SIG-M5 treated with dmso at 0.1 percent for 504 hours (cell line): ENCODE data around the gene NBEAL2.
"Not testable (repeated sequence)": the region's sequence is repeated elsewhere in the genome, so short reads cannot be mapped to it uniquely, and the experiment has no call there.

Experiments
- DNase-seq: peaks from one replicate; lab custom pipeline; 2025; ENCODE audit not compliant: unreplicated experiment; lab: John Stamatoyannopoulos, UW

Gene NBEAL2

DNA sequence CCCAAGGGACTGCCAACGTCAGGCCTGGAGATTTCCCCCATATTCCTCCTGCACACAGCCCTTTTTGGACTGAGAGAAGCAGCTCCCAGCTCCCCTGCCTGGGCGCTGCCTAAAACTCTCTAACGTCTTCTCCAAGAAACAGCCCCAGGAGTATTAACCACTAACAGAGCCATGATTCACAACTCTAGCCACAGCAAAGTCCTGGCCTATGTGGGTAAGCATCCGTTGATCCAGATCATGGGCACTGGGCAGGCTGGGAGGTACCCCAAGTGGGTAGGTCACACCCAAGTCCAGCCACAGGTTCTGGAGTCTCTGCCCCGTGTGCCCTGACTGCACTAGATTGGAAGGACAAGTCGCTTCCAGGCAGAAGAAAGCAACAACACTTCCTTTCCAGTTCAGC is 31.9 kb downstream of the NBEAL2 start:
- DNase-seq: no peak

- DNase-seq: no peak
These were observed 33.1 kb downstream of the NBEAL2 start for GRCh38 chr3:47012342-47013230.

DNA sequence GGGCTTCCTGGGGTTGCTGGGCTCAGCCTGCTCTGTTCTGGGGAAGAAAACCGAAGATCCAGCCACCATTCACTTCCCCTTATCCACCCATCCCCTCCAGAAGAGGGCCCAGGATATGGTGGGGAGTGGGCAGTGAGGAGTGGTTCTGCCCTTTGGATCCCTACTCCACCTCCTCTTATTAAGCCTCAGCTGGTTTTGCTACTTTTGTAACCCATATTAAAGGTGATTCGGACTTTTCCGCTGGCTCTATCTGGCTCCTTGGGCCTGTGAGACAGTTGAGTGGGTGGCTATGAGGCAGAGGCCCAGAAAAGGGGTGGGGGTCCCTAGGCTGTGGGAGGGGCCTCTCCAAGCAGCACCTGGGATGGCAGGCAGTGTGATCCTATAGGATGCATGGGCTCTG is 33.8 kb downstream of the NBEAL2 start:
- DNase-seq: no peak

- no peak for DNase-seq
These were observed 34.6 kb downstream of the NBEAL2 start for GRCh38 chr3:47014036-47014435.

- DNase-seq: no peak
These were observed 35.7 kb downstream of the NBEAL2 start for GRCh38 chr3:47015151-47015550.

GRCh38 chr3:47016086-47016933 is 36.8 kb downstream of the NBEAL2 start:
- no peak for DNase-seq

GRCh38 chr3:47016934-47017435 is 37.5 kb downstream of the NBEAL2 start:
- DNase-seq: peak; percentile 14

DNA sequence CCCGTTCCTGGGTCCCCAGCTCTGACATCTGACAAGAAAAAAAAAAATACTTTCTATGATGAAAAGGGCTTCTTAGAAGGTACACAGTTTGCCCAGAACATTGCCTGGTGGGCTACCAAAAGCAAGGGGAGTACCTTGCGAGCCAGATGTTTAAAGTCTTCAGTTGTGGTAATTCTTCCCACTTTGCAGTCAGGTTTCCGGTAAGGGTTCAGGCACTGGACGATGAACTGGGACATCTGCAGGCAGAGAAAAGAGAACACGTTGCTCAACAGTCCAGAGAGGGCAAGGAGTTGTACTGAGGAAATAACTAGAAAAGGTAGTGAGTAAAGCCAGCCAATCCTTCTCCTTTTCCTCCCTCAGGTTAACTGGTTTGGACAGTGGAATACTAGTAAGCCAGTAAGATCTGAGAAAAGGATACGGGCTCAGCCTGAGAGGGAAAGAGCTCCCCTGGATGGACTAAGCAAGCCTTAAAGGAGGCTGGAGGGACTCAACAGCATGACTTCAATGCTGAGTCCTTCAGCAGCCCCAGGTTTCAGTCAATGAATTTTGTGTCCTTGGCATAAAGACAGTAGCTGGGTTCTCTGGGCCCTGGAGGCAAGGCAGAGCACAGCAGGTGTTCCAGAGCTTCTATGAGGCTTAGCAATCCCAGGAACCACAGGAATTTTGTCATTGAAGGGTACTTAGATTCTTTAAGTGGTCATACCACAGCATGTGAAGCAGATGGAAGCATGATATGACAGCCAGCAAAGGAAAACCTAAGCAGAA is 38.2 kb downstream of the NBEAL2 start:
- DNase-seq: no peak

- DNase-seq: no peak
These were observed 38.8 kb downstream of the NBEAL2 start for GRCh38 chr3:47018269-47018611.

DNA sequence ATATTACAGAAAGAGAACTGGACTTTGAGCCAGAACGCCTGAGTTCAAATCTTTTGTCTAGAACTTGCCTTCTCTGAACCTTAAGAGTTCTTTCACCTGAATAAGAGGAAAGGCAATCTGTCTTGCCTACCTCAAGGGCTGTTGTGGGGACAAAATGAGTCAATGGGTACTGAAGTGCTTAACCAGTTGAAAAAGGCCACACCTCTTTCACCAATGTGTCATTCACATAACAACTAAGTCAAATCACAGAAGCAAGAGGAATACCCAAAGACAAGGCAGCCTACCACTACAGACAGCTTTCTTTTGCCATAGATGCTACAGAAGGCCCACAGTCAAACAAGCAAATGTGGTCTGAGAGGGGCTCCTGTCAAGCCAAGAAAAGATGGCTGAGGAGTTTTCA is 39.7 kb downstream of the NBEAL2 start:
- no peak for DNase-seq

DNA sequence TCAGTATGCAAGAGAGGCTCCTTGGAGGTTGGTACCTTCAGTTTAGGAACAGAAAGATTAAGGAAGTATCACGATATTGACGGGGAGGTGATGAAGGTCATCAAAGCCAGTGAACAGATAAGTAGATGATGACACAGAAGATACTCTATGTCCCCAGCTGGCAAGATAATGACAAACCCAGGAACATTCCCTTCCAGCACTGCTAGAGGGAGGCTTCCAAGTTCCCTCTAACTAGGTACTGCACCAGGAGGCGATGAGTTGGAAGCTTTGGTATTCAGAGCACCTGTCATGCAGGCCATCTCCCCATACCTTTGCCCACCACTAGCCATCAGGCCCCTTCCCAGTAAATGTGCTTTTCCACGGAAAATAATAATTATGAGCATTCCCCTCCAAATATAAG is 40.8 kb downstream of the NBEAL2 start:
- no peak for DNase-seq

DNA sequence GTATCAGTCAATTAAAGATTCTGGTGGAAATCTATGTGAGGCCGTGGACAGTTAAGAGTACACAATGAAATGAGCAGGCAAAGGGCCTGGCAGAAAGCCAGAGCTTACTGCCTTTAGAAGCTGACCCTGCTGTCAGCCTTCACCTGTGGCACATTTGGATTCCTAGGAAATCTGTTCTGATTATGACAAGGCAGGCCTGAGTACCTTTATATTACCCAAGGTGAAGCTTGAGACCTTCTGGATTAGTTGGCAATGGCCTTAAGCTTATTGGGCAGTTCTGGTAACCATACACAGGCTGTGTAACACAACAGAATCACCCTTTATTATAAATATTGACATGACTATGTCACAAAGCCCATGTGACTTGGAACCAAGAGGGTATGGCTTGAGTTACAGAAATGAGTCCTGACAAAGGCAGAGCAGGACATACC is 43.2 kb downstream of the NBEAL2 start:
- no peak for DNase-seq

GRCh38 chr3:47024932-47025331 is 45.5 kb downstream of the NBEAL2 start:
- DNase-seq: no peak

DNA sequence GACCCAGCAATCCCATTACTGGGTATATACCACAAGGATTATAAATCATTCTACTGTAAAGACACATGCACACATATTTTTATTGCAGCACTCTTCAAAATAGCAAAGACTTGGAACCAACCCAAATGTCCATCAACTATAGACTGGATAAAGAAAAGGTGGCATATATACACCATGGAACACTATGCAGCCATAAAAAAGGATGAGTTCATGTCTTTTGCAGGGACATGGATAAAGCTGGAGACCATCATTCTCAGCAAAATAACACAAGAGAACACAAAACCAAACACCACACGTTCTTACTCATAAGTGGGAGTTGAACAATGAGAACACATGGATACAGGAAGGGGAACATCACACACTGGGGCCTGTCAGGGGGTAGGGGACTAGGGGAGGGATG is 47.0 kb downstream of the NBEAL2 start:
- not testable (repeated sequence) for DNase-seq

DNA sequence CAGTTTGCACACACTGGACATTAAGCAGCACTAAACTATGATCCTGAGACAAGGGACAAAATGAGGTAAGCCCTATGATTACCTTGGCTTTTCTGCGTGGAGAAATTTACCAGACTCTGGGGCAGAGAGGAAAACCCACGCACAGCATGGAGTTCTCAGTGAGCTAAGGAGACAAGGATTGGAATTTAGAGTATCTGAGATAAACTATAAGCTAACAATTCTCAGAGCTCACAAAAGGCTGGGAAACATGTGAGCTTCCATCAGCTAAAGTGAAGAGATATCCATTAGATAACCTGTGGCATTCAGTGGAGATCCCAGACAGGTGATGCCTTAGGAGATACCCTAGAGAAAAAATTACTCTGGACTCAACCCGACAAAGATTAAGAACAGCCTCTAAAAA is 48.7 kb downstream of the NBEAL2 start:
- DNase-seq: no peak

DNA sequence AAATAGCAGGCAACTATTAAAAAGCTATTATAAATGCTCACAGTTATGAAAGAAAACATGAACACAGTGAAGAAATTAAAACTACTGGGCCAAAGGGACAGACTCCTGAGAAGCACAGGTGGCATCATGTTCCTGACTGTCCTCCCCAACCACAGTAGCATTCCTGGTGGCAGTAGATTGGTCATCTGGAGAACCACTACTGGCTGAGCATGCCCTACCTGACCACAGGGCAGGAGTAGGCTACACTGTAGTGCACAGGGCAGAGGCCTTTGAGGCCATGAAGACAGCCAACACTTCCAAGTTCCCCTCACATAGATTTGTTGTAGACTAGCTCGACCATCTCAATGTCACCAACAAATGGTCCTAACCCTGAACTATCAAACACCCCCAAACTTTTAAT is 49.2 kb downstream of the NBEAL2 start:
- no peak for DNase-seq

DNA sequence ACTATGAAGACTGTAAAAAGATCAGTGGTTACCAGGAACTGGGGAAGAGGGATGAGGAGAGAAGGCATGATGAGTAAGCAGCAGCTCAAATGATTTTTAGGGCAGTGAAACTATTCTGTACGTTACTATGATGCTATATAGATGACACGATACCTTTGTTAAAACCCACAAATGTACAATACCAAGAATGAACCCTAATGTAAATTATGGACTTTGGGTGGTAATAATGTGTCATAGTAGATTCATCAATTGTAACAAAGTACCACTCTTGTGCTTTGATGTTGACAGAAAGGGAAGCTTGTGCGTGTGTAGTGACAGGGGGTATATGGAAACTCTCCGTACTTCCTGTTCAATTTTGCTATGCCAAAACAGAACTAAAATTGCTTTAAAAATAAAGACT is 51.6 kb downstream of the NBEAL2 start:
- DNase-seq: not testable (repeated sequence)

GRCh38 chr3:47034868-47035489 is 55.5 kb downstream of the NBEAL2 start:
- DNase-seq: no peak

GRCh38 chr3:47035645-47036044 is 56.2 kb downstream of the NBEAL2 start:
- DNase-seq: no peak

DNA sequence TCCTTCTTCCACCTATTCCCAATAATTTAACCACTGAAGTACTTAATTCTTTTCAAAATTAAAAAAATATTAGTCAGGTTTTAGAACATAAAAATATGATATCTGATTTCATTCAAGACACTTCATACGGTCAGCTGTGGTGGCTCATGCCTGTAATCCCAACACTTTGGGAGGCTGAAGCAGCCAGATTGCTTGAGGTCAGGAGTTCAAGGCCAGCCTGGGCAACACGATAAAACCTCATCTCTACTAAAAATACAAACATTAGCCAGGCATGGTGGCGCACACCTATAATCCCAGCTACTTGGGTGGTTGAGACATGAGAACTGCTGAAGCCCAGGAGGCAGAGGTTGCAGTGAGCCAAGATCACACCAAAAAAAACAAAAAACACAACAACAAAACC is 56.7 kb downstream of the NBEAL2 start:
- no peak for DNase-seq

GRCh38 chr3:47037302-47037701 is 57.8 kb downstream of the NBEAL2 start:
- DNase-seq: not testable (repeated sequence)
